Kidney epithelial cell (primary cell): Measurements from ENCODE around the gene DNASE1L3. TPM values are rescaled to one million over a fixed set of nuclear protein-coding genes. Genes with fewer than 3 reads are reported as not detected.

Source experiments
- DNase-seq: peaks from one replicate; pipeline ENCODE4 v3.0.0-alpha.2; 2010; ENCODE audit warnings: low read depth
- H3K27me3 ChIP-seq: 2 replicates; pipeline ENCODE4 v1.6.0; 2011; ENCODE audit warnings: low read length; ENCODE audit not compliant: control insufficient read depth, insufficient read depth
- H3K36me3 ChIP-seq: 2 replicates; pipeline ENCODE4 v1.5.1; 2011; ENCODE audit warnings: low read length; ENCODE audit not compliant: control insufficient read depth, insufficient read depth
- H3K4me3 ChIP-seq: 2 replicates; pipeline ENCODE4 v1.5.1; 2011; ENCODE audit warnings: low read depth, mild to moderate bottlenecking, control low read depth, low read length
- total RNA-seq: library from RNA; depleted of rRNA; stranded (reverse); fragments of >200 nt; gene quantifications from 2 replicates; pipeline ENCODE4 v1.2.3, GENCODE V29; 2015
- TF ChIP-seq, protein P1 (sequence below): IDR thresholded peaks from 2 replicates; pipeline ENCODE4 v1.5.1; 2011; ENCODE audit warnings: mild to moderate bottlenecking, moderate library complexity, low read length, control low read depth, inconsistent platforms; ENCODE audit not compliant: insufficient read depth, poor library complexity, severe bottlenecking

The DNASE1L3 gene
- total RNA-seq, 1 donor from 2014 or later, result not detected

DNA sequence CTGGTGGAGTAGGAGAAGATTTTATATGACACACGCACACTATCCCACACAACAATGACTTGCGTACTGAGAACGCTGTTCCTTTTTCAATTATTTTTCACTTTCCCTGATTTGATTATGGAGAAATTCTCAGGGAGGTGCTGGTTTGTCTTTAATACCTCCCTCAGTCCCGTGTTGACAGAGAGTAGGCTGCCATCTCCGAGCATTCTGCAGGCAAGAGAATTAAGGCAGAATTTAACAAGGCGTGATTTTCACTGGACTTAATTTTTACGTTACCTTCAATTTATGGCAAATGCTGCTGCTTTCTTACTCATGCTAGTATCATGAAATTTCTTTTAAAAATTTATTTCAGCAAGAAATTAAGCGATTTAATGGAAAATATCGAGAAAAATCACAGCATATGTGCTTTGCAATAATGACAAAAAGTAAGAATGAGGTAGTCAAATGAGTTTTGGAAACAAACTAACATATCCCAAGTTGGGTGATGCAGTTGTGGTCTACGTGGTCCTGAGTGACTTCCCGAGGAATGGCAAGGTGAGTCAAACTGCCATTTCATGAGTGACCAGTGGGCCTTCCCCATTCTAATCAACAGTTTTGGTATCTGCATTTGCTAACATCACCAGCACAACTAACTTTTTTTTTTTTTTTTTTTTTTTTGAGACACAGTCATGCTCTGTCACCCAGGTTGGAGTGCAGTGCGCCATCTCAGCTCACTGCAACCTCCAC, 16.9 kb downstream of the DNASE1L3 start:
- Histone ChIP-seq H3K27me3 (no peaks in the 10 kb centered on the region), H3K4me3 (no peak overlapping the region), H3K36me3 (no peaks in the 10 kb centered on the region)
- no peak for DNase-seq
- TF ChIP-seq, protein P1, sequence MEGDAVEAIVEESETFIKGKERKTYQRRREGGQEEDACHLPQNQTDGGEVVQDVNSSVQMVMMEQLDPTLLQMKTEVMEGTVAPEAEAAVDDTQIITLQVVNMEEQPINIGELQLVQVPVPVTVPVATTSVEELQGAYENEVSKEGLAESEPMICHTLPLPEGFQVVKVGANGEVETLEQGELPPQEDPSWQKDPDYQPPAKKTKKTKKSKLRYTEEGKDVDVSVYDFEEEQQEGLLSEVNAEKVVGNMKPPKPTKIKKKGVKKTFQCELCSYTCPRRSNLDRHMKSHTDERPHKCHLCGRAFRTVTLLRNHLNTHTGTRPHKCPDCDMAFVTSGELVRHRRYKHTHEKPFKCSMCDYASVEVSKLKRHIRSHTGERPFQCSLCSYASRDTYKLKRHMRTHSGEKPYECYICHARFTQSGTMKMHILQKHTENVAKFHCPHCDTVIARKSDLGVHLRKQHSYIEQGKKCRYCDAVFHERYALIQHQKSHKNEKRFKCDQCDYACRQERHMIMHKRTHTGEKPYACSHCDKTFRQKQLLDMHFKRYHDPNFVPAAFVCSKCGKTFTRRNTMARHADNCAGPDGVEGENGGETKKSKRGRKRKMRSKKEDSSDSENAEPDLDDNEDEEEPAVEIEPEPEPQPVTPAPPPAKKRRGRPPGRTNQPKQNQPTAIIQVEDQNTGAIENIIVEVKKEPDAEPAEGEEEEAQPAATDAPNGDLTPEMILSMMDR, result no peak

DNA sequence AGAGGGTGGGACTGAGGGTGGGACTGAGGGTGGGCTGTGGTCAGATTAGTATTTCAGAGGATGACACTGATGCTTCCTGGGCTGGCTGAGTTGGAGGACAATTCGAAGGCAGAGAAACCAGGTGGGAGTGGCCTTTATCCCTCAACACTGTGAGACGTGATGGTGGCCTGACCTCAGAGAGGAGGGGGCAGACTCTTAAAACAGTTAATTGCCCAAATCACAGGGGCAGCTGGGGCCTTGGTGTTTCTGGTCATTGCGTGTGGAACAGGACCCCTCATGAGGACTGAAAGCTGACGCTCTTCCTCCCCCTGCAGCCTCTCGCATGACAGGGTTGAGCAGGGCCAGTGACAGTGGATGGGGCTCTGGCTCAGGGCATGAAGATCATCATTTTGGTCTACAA, 18.7 kb downstream of the DNASE1L3 start:
- Histone ChIP-seq H3K36me3 (no peaks in the 10 kb centered on the region), H3K4me3 (no peak overlapping the region), H3K27me3 (no peaks in the 10 kb centered on the region)
- DNase-seq, result no peak
- TF ChIP-seq, protein P1, result no peak

DNA sequence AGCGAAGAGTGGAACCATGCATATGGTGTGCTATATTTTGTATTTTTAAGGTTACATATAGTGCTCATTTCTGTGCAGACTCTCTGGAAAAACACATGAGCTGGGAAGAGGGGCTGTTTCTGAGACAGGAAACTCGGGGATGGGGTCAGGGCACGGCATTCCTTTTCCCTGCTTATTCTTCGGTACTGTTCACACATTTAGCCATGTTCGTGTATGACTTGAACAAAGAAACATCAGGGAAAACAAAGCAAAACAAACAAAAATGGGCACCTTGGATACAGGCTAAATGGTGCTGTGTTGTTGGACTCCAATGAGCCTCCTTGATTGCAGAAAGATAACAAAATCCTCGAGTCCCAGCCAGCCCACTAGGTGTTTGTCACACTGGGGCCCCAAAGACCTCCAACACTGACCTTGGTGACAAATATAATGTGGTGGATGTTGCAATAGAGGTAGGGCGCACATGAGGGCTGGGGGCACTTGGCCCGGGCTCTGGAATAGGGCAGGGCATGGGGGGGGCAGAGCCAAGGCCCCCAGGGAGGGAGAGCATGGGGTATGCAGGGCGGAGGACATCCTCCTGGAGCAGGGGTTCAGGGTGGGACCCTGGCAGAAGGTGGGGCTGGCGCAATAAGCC, 19.3 kb downstream of the DNASE1L3 start:
- DNase-seq, result no peak
- H3K36me3 ChIP-seq, result no peaks in the 10 kb centered on the region
- TF ChIP-seq, protein P1, result no peak
- H3K4me3 ChIP-seq, result no peak overlapping the region
- H3K27me3 ChIP-seq, result no peaks in the 10 kb centered on the region

DNA sequence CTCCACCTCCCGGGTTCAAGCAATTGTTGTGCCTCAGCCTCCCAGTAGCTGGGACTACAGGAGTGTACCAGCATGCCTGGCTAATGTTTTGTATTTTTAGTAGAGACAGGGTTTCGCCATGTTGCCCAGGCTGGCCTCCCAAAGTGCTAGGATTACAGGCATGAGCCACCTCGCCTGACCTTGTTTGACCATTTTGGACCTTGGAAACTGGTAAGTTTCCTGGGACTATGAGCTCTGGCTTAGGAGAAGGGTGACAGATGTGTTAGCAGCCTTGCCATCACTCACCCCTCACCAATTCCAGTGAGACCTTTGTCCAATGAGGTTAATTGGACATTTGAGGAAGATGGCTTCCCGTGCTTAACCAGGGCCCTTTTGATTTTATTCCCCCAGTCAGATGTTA, 19.9 kb downstream of the DNASE1L3 start:
- H3K27me3 ChIP-seq, result no peaks in the 10 kb centered on the region
- no peak overlapping the region for H3K4me3 ChIP-seq
- no peaks in the 10 kb centered on the region for H3K36me3 ChIP-seq
- TF ChIP-seq, protein P1, result no peak
- no peak for DNase-seq

DNA sequence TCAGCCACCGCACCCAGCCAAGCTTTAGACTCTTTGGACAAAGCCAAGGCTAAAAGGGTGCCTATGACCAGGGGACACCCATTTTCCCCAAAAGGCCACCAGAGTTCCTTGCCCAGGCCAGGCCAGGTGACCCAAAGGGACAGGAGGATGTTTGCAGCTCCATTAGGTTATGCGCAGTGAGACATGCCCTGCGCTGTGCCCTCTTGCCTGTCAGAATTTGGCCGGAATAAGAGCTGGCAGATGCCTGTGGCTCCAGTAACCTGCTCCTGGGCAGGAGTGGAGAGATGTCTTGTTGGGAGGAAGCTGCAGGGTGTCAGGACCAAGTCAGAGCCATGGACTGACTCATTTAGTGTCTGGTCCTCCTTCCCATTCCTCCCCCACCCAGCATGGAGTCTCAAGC, 20.5 kb downstream of the DNASE1L3 start:
- TF ChIP-seq, protein P1, result no peak

More for the DNA sequence above, 20.5 kb downstream of the DNASE1L3 start:
- Histone ChIP-seq H3K36me3 (no peaks in the 10 kb centered on the region), H3K27me3 (no peaks in the 10 kb centered on the region), H3K4me3 (no peak overlapping the region)
- DNase-seq, result no peak
